H9 (cell line): ENCODE data around the gene RGS13. TPM values are rescaled to one million over a fixed set of nuclear protein-coding genes. Genes with fewer than 3 reads are reported as not detected.

Experiments used
- DNase-seq: peaks from one replicate; pipeline ENCODE4 v3.0.0-alpha.2; 2017
- H2AFZ ChIP-seq: one replicate; pipeline ENCODE4 v1.6.1; 2013; ENCODE audit warnings: mild to moderate bottlenecking, low read length, control low read depth, moderate library complexity
- H2AK5ac ChIP-seq: 2 replicates; pipeline ENCODE4 v1.6.1; 2013; ENCODE audit warnings: low read length, control low read depth, mixed read lengths; ENCODE audit not compliant: insufficient read length
- H2BK120ac ChIP-seq: one replicate; pipeline ENCODE4 v1.6.1; 2013; ENCODE audit warnings: low read depth, mild to moderate bottlenecking, low read length, control low read depth, inconsistent platforms; ENCODE audit not compliant: poor library complexity, severe bottlenecking
- H2BK12ac ChIP-seq: 2 replicates; pipeline ENCODE4 v1.6.1; 2013; ENCODE audit warnings: low read length, control low read depth, mixed read lengths, low read depth; ENCODE audit not compliant: insufficient read length
- H2BK15ac ChIP-seq: 2 replicates; pipeline ENCODE4 v1.6.1; 2013; ENCODE audit warnings: low read depth, low read length, control low read depth
- H2BK20ac ChIP-seq: one replicate; pipeline ENCODE4 v1.6.1; 2013; ENCODE audit warnings: low read depth, mild to moderate bottlenecking, low read length, control low read depth, inconsistent platforms; ENCODE audit not compliant: poor library complexity, severe bottlenecking
- H2BK5ac ChIP-seq: 2 replicates; pipeline ENCODE4 v1.6.1; 2013; ENCODE audit warnings: low read length, control low read depth, mixed read lengths; ENCODE audit not compliant: insufficient read length
- H3K14ac ChIP-seq: 2 replicates; pipeline ENCODE4 v1.6.1; 2013; ENCODE audit warnings: low read length, control low read depth; ENCODE audit not compliant: insufficient read depth
- H3K18ac ChIP-seq: 2 replicates; pipeline ENCODE4 v1.6.1; 2013; ENCODE audit warnings: low read depth, mild to moderate bottlenecking, mixed read lengths, low read length, control low read depth; ENCODE audit not compliant: insufficient read length
- H3K23ac ChIP-seq: 2 replicates; pipeline ENCODE4 v1.6.1; 2013; ENCODE audit warnings: low read length, control low read depth, mixed read lengths, low read depth; ENCODE audit not compliant: insufficient read length
- H3K23me2 ChIP-seq: 2 replicates; pipeline ENCODE4 v1.6.1; 2013; ENCODE audit warnings: low read depth, mild to moderate bottlenecking, mixed read lengths, low read length, control low read depth; ENCODE audit not compliant: insufficient read length, poor library complexity, severe bottlenecking
- H3K27ac ChIP-seq: 2 replicates; pipeline ENCODE4 v1.5.1; 2013; ENCODE audit warnings: low read length, control low read depth, mixed read lengths, low read depth; ENCODE audit not compliant: insufficient read length
- H3K27me3 ChIP-seq: 2 replicates; pipeline ENCODE4 v1.6.1; 2013; ENCODE audit warnings: low read length, control low read depth, inconsistent platforms; ENCODE audit not compliant: insufficient read depth
- H3K4ac ChIP-seq: 2 replicates; pipeline ENCODE4 v1.6.1; 2013; ENCODE audit warnings: low read depth, mild to moderate bottlenecking, control low read depth, inconsistent platforms, low read length, moderate library complexity
- H3K4me1 ChIP-seq: 2 replicates; pipeline ENCODE4 v1.6.1; 2013; ENCODE audit warnings: low read length, control low read depth, inconsistent platforms; ENCODE audit not compliant: insufficient read depth
- H3K4me2 ChIP-seq: 2 replicates; pipeline ENCODE4 v1.6.1; 2013; ENCODE audit warnings: low read length, control low read depth, mixed read lengths; ENCODE audit not compliant: insufficient read length, insufficient read depth
- H3K56ac ChIP-seq: 2 replicates; pipeline ENCODE4 v1.6.1; 2013; ENCODE audit warnings: low read depth, mild to moderate bottlenecking, mixed read lengths, low read length, control low read depth; ENCODE audit not compliant: insufficient read length
- H3K79me1 ChIP-seq: 2 replicates; pipeline ENCODE4 v1.6.1; 2013; ENCODE audit warnings: low read depth, mild to moderate bottlenecking, moderate library complexity, low read length, control low read depth, inconsistent platforms; ENCODE audit not compliant: insufficient read depth, poor library complexity, severe bottlenecking
- H3K79me2 ChIP-seq: 2 replicates; pipeline ENCODE4 v1.6.1; 2013; ENCODE audit warnings: low read length, control low read depth, inconsistent platforms; ENCODE audit not compliant: insufficient read depth
- H3K9ac ChIP-seq: 2 replicates; pipeline ENCODE4 v1.6.1; 2013; ENCODE audit warnings: low read length, control low read depth, mixed read lengths; ENCODE audit not compliant: insufficient read length; ENCODE audit errors: extremely low read depth
- H3K9me3 ChIP-seq: one replicate; pipeline ENCODE4 v1.6.1; 2013; ENCODE audit warnings: low read depth, low read length, inconsistent platforms; ENCODE audit not compliant: control insufficient read depth
- H3T11ph ChIP-seq: one replicate; pipeline ENCODE4 v1.6.1; 2013; ENCODE audit warnings: mild to moderate bottlenecking, low read length, control low read depth, inconsistent platforms
- H4K20me1 ChIP-seq: one replicate; pipeline ENCODE4 v1.6.1; 2013; ENCODE audit not compliant: control insufficient read depth, insufficient read length, insufficient read depth
- H4K5ac ChIP-seq: 2 replicates; pipeline ENCODE4 v1.6.1; 2013; ENCODE audit warnings: low read depth, mild to moderate bottlenecking, mixed read lengths, low read length, control low read depth; ENCODE audit not compliant: insufficient read length
- H4K8ac ChIP-seq: replicated peaks from 2 replicates; pipeline ENCODE4 v1.6.1; 2013; ENCODE audit warnings: low read length, control low read depth, mixed read lengths, low read depth; ENCODE audit not compliant: insufficient read length
- H4K91ac ChIP-seq: 2 replicates; pipeline ENCODE4 v1.6.1; 2013; ENCODE audit warnings: low read depth, mild to moderate bottlenecking, moderate library complexity, mixed read lengths, low read length, control low read depth; ENCODE audit not compliant: insufficient read length
- H3K27ac Mint-ChIP-seq, 3 experiments: 2 replicates in 2 of 3; 3 replicates in 1 of 3; pipeline ENCODE4 v1.8.0; 2020 to 2021; ENCODE audit warnings: mixed read lengths in 3 of 3, mild to moderate bottlenecking in 1 of 3, moderate library complexity in 1 of 3
- H3K27me3 Mint-ChIP-seq: 2 replicates; pipeline ENCODE4 v1.8.0; 2021; ENCODE audit warnings: low read depth, mild to moderate bottlenecking, moderate library complexity, mixed read lengths
- H3K36me3 Mint-ChIP-seq, 3 experiments: 2 replicates in 2 of 3; 3 replicates in 1 of 3; pipeline ENCODE4 v1.8.0; 2020 to 2021; ENCODE audit warnings: low read depth in 3 of 3, mixed read lengths in 3 of 3; ENCODE audit not compliant: insufficient read depth in 1 of 3
- H3K4me1 Mint-ChIP-seq, 2 experiments: 2 replicates each; pipeline ENCODE4 v1.8.0; 2020; ENCODE audit warnings: mixed read lengths in 2 of 2
- H3K4me3 Mint-ChIP-seq, 2 experiments: 2 replicates in 1 of 2; 3 replicates in 1 of 2; pipeline ENCODE4 v1.8.0; 2020 to 2021; ENCODE audit warnings: mild to moderate bottlenecking in 2 of 2, mixed read lengths in 2 of 2, moderate library complexity in 1 of 2
- H3K9me3 Mint-ChIP-seq, 2 experiments: 2 replicates in 1 of 2; 3 replicates in 1 of 2; pipeline ENCODE4 v1.8.0; 2020; ENCODE audit warnings: mild to moderate bottlenecking in 2 of 2, mixed read lengths in 2 of 2, moderate library complexity in 1 of 2
- WGBS: extraction: QIAGEN DNeasy Blood & Tissue Kit; methylation state at CpG from one replicate; pipeline ENCODE4 v1.1.7; 2013; ENCODE audit warnings: missing lambda C conversion rate, low lambda C conversion rate, mixed read lengths; ENCODE audit not compliant: insufficient read length; ENCODE audit errors: extremely low coverage; 5-methylcytosine and 5-hydroxymethylcytosine counted together
- total RNA-seq: library from RNA; stranded (reverse); gene quantifications from 2 replicates; pipeline ENCODE4 v1.2.1, GENCODE V29; 2021
- TF ChIP-seq, protein P1 (sequence below): fragments of 200-600 bp; sonication (generic); conservative IDR thresholded peaks from 3 replicates; pipeline ENCODE4 v1.8.0; 2021; ENCODE audit warnings: antibody characterized with exemption, mild to moderate bottlenecking

The RGS13 gene
- total RNA-seq, 1 experiment from 2014 or later: not detected

DNA sequence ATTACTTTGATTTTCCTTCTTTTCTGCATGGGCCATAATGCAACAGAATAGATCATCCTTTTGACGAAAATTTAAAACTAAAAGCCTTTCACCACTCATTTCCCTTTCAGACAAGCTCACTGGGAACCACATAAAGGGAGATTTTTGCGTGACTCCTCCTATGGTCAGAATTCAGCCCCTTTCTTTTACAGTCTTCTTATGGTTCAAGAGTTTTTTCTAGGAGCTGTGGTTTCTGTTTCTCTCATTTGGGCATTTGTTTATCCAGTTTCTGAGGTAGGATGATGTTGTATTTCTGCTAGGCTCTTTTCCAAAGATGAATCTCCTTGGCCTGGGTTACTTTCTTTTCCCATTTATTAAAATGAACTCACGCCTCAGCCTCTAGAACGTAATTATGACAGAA lies 43.4 kb upstream of the RGS13 start:
- Histone ChIP-seq H3T11ph (no peak overlapping the region), H4K20me1 (no peaks in the 10 kb centered on the region), H3K23me2 (no peaks in the 10 kb centered on the region), H2AK5ac (no peak overlapping the region), H3K27me3 (no peaks in the 10 kb centered on the region), H2BK5ac (no peak overlapping the region), H3K23ac (no peak overlapping the region), H2BK20ac (no peak overlapping the region), H3K9me3 (no peaks in the 10 kb centered on the region), H3K79me2 (no peaks in the 10 kb centered on the region), H2BK15ac (no peak overlapping the region), H3K4ac (no peak overlapping the region), H3K18ac (no peak overlapping the region), H4K8ac (no peak overlapping the region), H2AFZ (no peak overlapping the region), H3K9ac (no peak overlapping the region), H3K4me1 (no peaks in the 10 kb centered on the region), H3K79me1 (no peaks in the 10 kb centered on the region), H3K27ac (no peak overlapping the region), H3K56ac (no peak overlapping the region), H2BK120ac (no peak overlapping the region), H2BK12ac (no peak overlapping the region), H3K4me2 (no peak overlapping the region), H3K14ac (no peak overlapping the region), H4K91ac (no peak overlapping the region), H4K5ac (no peak overlapping the region)
- TF ChIP-seq, protein P1, sequence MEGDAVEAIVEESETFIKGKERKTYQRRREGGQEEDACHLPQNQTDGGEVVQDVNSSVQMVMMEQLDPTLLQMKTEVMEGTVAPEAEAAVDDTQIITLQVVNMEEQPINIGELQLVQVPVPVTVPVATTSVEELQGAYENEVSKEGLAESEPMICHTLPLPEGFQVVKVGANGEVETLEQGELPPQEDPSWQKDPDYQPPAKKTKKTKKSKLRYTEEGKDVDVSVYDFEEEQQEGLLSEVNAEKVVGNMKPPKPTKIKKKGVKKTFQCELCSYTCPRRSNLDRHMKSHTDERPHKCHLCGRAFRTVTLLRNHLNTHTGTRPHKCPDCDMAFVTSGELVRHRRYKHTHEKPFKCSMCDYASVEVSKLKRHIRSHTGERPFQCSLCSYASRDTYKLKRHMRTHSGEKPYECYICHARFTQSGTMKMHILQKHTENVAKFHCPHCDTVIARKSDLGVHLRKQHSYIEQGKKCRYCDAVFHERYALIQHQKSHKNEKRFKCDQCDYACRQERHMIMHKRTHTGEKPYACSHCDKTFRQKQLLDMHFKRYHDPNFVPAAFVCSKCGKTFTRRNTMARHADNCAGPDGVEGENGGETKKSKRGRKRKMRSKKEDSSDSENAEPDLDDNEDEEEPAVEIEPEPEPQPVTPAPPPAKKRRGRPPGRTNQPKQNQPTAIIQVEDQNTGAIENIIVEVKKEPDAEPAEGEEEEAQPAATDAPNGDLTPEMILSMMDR: no peak
- Mint-ChIP-seq H3K27me3 (no peaks in the 10 kb centered on the region), H3K9me3 (no peaks in the 10 kb centered on the region), H3K4me3 (no peak overlapping the region), H3K4me1 (peaks cover 3% of the 10 kb centered on the region in 2 experiments; a peak in 1 of 4 replicates), H3K36me3 (no peaks in the 10 kb centered on the region), H3K27ac (no peak overlapping the region)
- no CpG with 5 or more reads among the region's 4 CpGs for WGBS
- no peak for DNase-seq
